ENCODE results near the gene UQCC2.

The UQCC2 gene

GRCh38 chr6:33688451-33689147 lies 22.9 kb downstream of the UQCC2 start:
- DNase-seq: no peak

GRCh38 chr6:33688006-33688405 lies 23.5 kb downstream of the UQCC2 start:
- DNase-seq: no peak

GRCh38 chr6:33686981-33687975 lies 24.2 kb downstream of the UQCC2 start:
- no peak for DNase-seq

GRCh38 chr6:33686225-33686924 lies 25.1 kb downstream of the UQCC2 start:
- no peak for DNase-seq

- DNase-seq: no peak
Measured at GRCh38 chr6:33685411-33686224, 25.9 kb downstream of the UQCC2 start.

GRCh38 chr6:33684983-33685382 lies 26.5 kb downstream of the UQCC2 start:
- no peak for DNase-seq

GRCh38 chr6:33684428-33684896 lies 27.0 kb downstream of the UQCC2 start:
- no peak for DNase-seq

- no peak for DNase-seq
Measured at GRCh38 chr6:33683576-33684427, 27.7 kb downstream of the UQCC2 start.

GRCh38 chr6:33683051-33683571 lies 28.4 kb downstream of the UQCC2 start:
- DNase-seq: no peak

- no peak for DNase-seq
Measured at GRCh38 chr6:33682341-33682740, 29.2 kb downstream of the UQCC2 start.

GRCh38 chr6:33679761-33680160 lies 31.7 kb downstream of the UQCC2 start:
- no peak for DNase-seq

GRCh38 chr6:33678932-33679490 lies 32.5 kb downstream of the UQCC2 start:
- no peak for DNase-seq

- no peak for DNase-seq
Measured at GRCh38 chr6:33678233-33678931, 33.1 kb downstream of the UQCC2 start.

GRCh38 chr6:33677689-33678088 lies 33.8 kb downstream of the UQCC2 start:
- no peak for DNase-seq

GRCh38 chr6:33677143-33677660 lies 34.3 kb downstream of the UQCC2 start:
- peak; percentile 85 for DNase-seq

GRCh38 chr6:33676416-33677142 lies 34.9 kb downstream of the UQCC2 start:
- DNase-seq: no peak

- DNase-seq: no peak
Measured at GRCh38 chr6:33675968-33676367, 35.5 kb downstream of the UQCC2 start.

- no peak for DNase-seq
Measured at GRCh38 chr6:33673851-33674250, 37.6 kb downstream of the UQCC2 start.

- DNase-seq: peak; percentile 95
Measured at GRCh38 chr6:33672808-33673207, 38.7 kb downstream of the UQCC2 start.
